Fibroblast of upper back skin (primary cell): ENCODE results near the gene PRDM4.

Source experiments
- DNase-seq: peaks from one replicate; pipeline ENCODE4 v3.0.0-alpha.2; 2013

Gene PRDM4

DNA sequence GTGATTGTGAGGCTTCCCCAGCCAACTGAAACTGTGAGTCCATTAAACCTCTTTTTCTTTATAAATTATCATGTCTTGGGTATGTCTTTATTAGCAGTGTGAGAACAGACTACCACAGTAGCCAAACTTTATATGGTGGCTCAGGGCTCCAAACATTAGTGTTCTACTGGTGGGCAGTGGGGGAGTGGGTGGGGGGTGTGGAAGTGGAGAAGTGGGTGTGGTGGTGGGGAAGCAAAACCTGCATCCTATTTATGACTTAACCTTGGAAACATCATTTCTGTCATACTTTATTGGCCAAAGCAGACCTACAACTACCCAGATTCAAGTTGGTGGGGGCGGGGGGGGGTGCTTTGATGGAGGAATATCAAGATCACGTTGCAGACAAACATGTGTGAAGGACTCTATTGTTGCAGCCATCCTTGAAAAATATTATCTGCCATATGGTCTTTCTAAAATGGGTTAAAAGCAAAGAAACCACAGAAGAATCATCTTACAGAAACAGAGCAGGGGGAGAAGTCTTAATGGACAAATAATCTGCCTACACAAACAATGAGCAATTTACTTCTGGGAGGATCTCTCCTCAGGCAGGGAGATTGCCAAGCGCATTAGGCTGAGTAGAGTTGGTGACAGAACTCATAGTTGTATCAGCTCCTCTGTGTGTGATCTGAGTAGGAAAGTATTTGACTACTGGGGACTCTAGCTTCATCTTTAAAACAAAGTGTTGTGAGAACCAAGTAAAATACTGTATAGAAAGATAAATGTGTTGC lies 76.7 kb downstream of the PRDM4 start:
- peak; percentile 39 for DNase-seq
